Transverse colon (tissue), 4 donors: ENCODE data around the gene RAF1.

Experiments
- POLR2AphosphoS5 ChIP-seq, 3 donors: sonication (generic); formaldehyde crosslinking; IDR thresholded peaks; one replicate each; pipeline ENCODE4 v1.6.1; 2016; ENCODE audit warnings: antibody characterized with exemption in 3 of 3
- TF ChIP-seq, protein P1 (sequence below), 5 experiments: fragments of 200-600 bp in 3 of 5; fragments of 450-650 bp in 2 of 5; sonication (generic) in 3 of 5; IDR thresholded peaks; 1 replicate in 2 of 5; 2 replicates in 3 of 5; pipeline ENCODE4 v1.5.1; 2016 to 2017; ENCODE audit warnings: antibody characterized with exemption in 5 of 5, inconsistent platforms in 3 of 5, mild to moderate bottlenecking in 2 of 5, moderate library complexity in 1 of 5

- TF ChIP-seq, protein P1, sequence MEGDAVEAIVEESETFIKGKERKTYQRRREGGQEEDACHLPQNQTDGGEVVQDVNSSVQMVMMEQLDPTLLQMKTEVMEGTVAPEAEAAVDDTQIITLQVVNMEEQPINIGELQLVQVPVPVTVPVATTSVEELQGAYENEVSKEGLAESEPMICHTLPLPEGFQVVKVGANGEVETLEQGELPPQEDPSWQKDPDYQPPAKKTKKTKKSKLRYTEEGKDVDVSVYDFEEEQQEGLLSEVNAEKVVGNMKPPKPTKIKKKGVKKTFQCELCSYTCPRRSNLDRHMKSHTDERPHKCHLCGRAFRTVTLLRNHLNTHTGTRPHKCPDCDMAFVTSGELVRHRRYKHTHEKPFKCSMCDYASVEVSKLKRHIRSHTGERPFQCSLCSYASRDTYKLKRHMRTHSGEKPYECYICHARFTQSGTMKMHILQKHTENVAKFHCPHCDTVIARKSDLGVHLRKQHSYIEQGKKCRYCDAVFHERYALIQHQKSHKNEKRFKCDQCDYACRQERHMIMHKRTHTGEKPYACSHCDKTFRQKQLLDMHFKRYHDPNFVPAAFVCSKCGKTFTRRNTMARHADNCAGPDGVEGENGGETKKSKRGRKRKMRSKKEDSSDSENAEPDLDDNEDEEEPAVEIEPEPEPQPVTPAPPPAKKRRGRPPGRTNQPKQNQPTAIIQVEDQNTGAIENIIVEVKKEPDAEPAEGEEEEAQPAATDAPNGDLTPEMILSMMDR (IDR thresholded peaks at IDR 0.05): no peak
- no peak for TF ChIP-seq POLR2AphosphoS5 (IDR thresholded peaks at IDR 0.05)
Measured at GRCh38 chr3:12686096-12686495, 22.2 kb upstream of the RAF1 start.
